CD14-positive monocyte (primary cell): Measurements from ENCODE around the gene DMWD. TPM values are rescaled to one million over a fixed set of nuclear protein-coding genes. Genes with fewer than 3 reads are reported as not detected.

Experiments used
- DNase-seq, 3 donors: peaks; one replicate each; pipeline ENCODE4 v3.0.0-alpha.2; 2011 to 2022
- H2AFZ ChIP-seq: 2 replicates; pipeline ENCODE4 v1.6.0; 2012; ENCODE audit warnings: mild to moderate bottlenecking, low read depth, low read length, inconsistent platforms; ENCODE audit not compliant: insufficient read depth, poor library complexity, severe bottlenecking
- H3K27ac ChIP-seq, 2 donors: 1 replicate in 1 of 2; 2 replicates in 1 of 2; pipeline ENCODE4 v1.5.1; 2012 to 2013; ENCODE audit warnings: low read length in 2 of 2, control low read depth in 1 of 2, inconsistent platforms in 1 of 2, low read depth in 1 of 2, mild to moderate bottlenecking in 1 of 2
- H3K27me3 ChIP-seq, 2 donors: one replicate each; pipeline versions ENCODE4 v1.6.0 to v1.6.1; 2011 to 2013; ENCODE audit warnings: low read length in 2 of 2; ENCODE audit not compliant: control insufficient read depth in 2 of 2, insufficient read depth in 2 of 2
- H3K36me3 ChIP-seq, 2 donors: replicated peaks in 1 of 2; 1 replicate in 1 of 2; 2 replicates in 1 of 2; pipeline versions ENCODE4 v1.5.1 to v1.6.1; 2012 to 2013; ENCODE audit warnings: low read length in 2 of 2, control low read depth in 1 of 2, inconsistent platforms in 1 of 2, mild to moderate bottlenecking in 1 of 2; ENCODE audit not compliant: insufficient read depth in 2 of 2, control insufficient read depth in 1 of 2
- H3K4me1 ChIP-seq, 2 donors: 1 replicate in 1 of 2; 2 replicates in 1 of 2; pipeline versions ENCODE4 v1.5.1 to v1.6.1; 2012 to 2013; ENCODE audit warnings: low read length in 2 of 2, control low read depth in 1 of 2, inconsistent platforms in 1 of 2, mild to moderate bottlenecking in 1 of 2, moderate library complexity in 1 of 2; ENCODE audit not compliant: insufficient read depth in 2 of 2, control insufficient read depth in 1 of 2
- H3K4me2 ChIP-seq: replicated peaks from 2 replicates; pipeline ENCODE3; 2012; ENCODE audit warnings: low read length, moderate library complexity, mild to moderate bottlenecking; ENCODE audit not compliant: poor library complexity, severe bottlenecking; ENCODE audit errors: extremely low read depth
- H3K4me3 ChIP-seq, 3 experiments: fragments of 200-600 bp in 1 of 3; sonication (generic) in 1 of 3; replicated peaks in 1 of 3; 1 replicate in 2 of 3; 2 replicates in 1 of 3; pipeline ENCODE4 v1.5.1; 2011 to 2013; ENCODE audit warnings: low read length in 3 of 3, mild to moderate bottlenecking in 3 of 3, control low read depth in 2 of 3, low read depth in 2 of 3, inconsistent platforms in 1 of 3, moderate library complexity in 1 of 3
- H3K79me2 ChIP-seq: 2 replicates; pipeline ENCODE4 v1.6.0; 2012; ENCODE audit warnings: mild to moderate bottlenecking, control low read depth, inconsistent platforms, low read length, moderate library complexity; ENCODE audit not compliant: insufficient read depth
- H3K9ac ChIP-seq: 2 replicates; pipeline ENCODE4 v1.6.0; 2017; ENCODE audit warnings: low read length, mild to moderate bottlenecking; ENCODE audit not compliant: insufficient read depth, poor library complexity, severe bottlenecking
- H3K9me3 ChIP-seq, 2 donors: replicated peaks in 1 of 2; 1 replicate in 1 of 2; 2 replicates in 1 of 2; pipeline versions ENCODE4 v1.5.1 to v1.6.1; 2012 to 2013; ENCODE audit warnings: low read length in 2 of 2, control low read depth in 1 of 2; ENCODE audit not compliant: control insufficient read depth in 1 of 2, insufficient read depth in 1 of 2
- H4K20me1 ChIP-seq: 2 replicates; pipeline ENCODE4 v1.6.0; 2012; ENCODE audit warnings: mild to moderate bottlenecking, low read length, control low read depth, moderate library complexity; ENCODE audit not compliant: insufficient read depth
- H3K27ac Mint-ChIP-seq, 7 donors: one replicate each; pipeline ENCODE4 v1.8.0; 2020; ENCODE audit warnings: mild to moderate bottlenecking in 7 of 7, mixed read lengths in 7 of 7, moderate library complexity in 6 of 7, inconsistent platforms in 2 of 7
- H3K27me3 Mint-ChIP-seq, 3 donors: one replicate each; pipeline ENCODE4 v1.8.0; 2021 to 2022; ENCODE audit warnings: low read depth in 3 of 3, mild to moderate bottlenecking in 3 of 3, mixed read lengths in 3 of 3, moderate library complexity in 3 of 3, inconsistent platforms in 1 of 3
- H3K36me3 Mint-ChIP-seq, 2 donors: one replicate each; pipeline ENCODE4 v1.8.0; 2020; ENCODE audit warnings: mixed read lengths in 2 of 2, inconsistent platforms in 1 of 2, mild to moderate bottlenecking in 1 of 2
- H3K4me1 Mint-ChIP-seq: one replicate; pipeline ENCODE4 v1.8.0; 2020; ENCODE audit warnings: mild to moderate bottlenecking, mixed read lengths
- H3K4me3 Mint-ChIP-seq, 2 donors: one replicate each; pipeline ENCODE4 v1.8.0; 2020; ENCODE audit warnings: mild to moderate bottlenecking in 2 of 2, mixed read lengths in 2 of 2, moderate library complexity in 1 of 2
- H3K9me3 Mint-ChIP-seq, 7 donors: one replicate each; pipeline ENCODE4 v1.8.0; 2020 to 2022; ENCODE audit warnings: mixed read lengths in 7 of 7, mild to moderate bottlenecking in 6 of 7, moderate library complexity in 6 of 7, inconsistent platforms in 2 of 7
- CTCF ChIP-seq: fragments of 200-600 bp; IDR thresholded peaks from one replicate; pipeline ENCODE4 v1.8.0; 2022; ENCODE audit warnings: antibody characterized with exemption, mild to moderate bottlenecking
- WGBS: methylation state at CpG from one replicate; pipeline ENCODE4 v1.1.5; 2013; ENCODE audit warnings: missing lambda C conversion rate; ENCODE audit not compliant: insufficient coverage; 5-methylcytosine and 5-hydroxymethylcytosine counted together
- intact Hi-C, 2 donors: fragments of 100-400 bp; cut with micrococcal nuclease; formaldehyde crosslinking; loops; one replicate each; pipeline versions ENCODE4 v1.15.0 to v1.15.1; 2023
- polyA plus RNA-seq, 3 donors: library from polyadenylated mRNA; depleted of rRNA in 1 of 3; unstranded in 2 of 3; stranded (reverse) in 1 of 3; fragments of 300-500 nt in 2 of 3; fragments of >200 nt in 1 of 3; fragmentation: Illumina TruSeq in 2 of 3; gene quantifications; 1 replicate in 2 of 3; 2 replicates in 1 of 3; pipeline ENCODE4 v1.2.3, GENCODE V29; 2012 to 2021

DMWD gene
- polyA plus RNA-seq, 3 donors, result 1.5 to 3.4 (median 2.4) TPM

GRCh38 chr19:45791744-45792469, 738 bp downstream of the DMWD start:
- intact Hi-C loops, result no loop called here
- peaks cover 24 to 33% of the 10 kb centered on the region in 2 donors for H3K36me3 Mint-ChIP-seq
- Histone ChIP-seq H3K4me3 (peak overlapping the region in 1 of 3 experiments; percentile 59), H4K20me1 (peaks cover 76% of the 10 kb centered on the region), H2AFZ (no peak overlapping the region), H3K4me2 (peak overlapping the region; percentile 70), H3K27ac (no peak overlapping the region), H3K9ac (no peak overlapping the region), H3K36me3 (no peaks in the 10 kb centered on the region), H3K4me1 (peaks cover 35 to 41% of the 10 kb centered on the region in 2 donors), H3K79me2 (no peaks in the 10 kb centered on the region), H3K9me3 (peaks cover 6 to 30% of the 10 kb centered on the region in 2 donors), H3K27me3 (peaks cover 66 to 80% of the 10 kb centered on the region in 2 donors)
- H3K27ac Mint-ChIP-seq, result peak overlapping the region in 6 of 7 donors; percentile 59 to 87 (median 74)
- no peak for DNase-seq
- H3K4me1 Mint-ChIP-seq, result peaks cover 33% of the 10 kb centered on the region
- WGBS, result 9% methylated on average over 31 of the region's 31 CpGs
- peaks cover 85 to 93% (median 91%) of the 10 kb centered on the region in 3 donors for H3K27me3 Mint-ChIP-seq
- peak overlapping the region; percentile 76 to 82 for H3K4me3 Mint-ChIP-seq
- TF ChIP-seq CTCF, result no peak
- H3K9me3 Mint-ChIP-seq, result peaks cover 6 to 60% (median 32%) of the 10 kb centered on the region in 7 donors

GRCh38 chr19:45790942-45791341, 1.7 kb downstream of the DMWD start:
- H3K4me1 ChIP-seq, result peaks cover 35 to 41% of the 10 kb centered on the region in 2 donors
- no peak overlapping the region for H3K9ac ChIP-seq
- no peaks in the 10 kb centered on the region for H3K79me2 ChIP-seq
- H4K20me1 ChIP-seq, result peaks cover 83% of the 10 kb centered on the region
- Mint-ChIP-seq H3K27ac (peak overlapping the region in 4 of 7 donors; percentile 67 to 86 (median 84)), H3K27me3 (peaks cover 84 to 93% (median 91%) of the 10 kb centered on the region in 3 donors), H3K9me3 (peaks cover 9 to 66% (median 37%) of the 10 kb centered on the region in 7 donors), H3K36me3 (peaks cover 32 to 37% of the 10 kb centered on the region in 2 donors), H3K4me3 (peak overlapping the region; percentile 76 to 82), H3K4me1 (peaks cover 33% of the 10 kb centered on the region)
- WGBS, result 2% methylated on average over 5 of the region's 8 CpGs
- no peaks in the 10 kb centered on the region for H3K36me3 ChIP-seq
- H2AFZ ChIP-seq, result no peak overlapping the region
- DNase-seq, result peak; percentile 78 to 96 (median 88)
- H3K4me2 ChIP-seq, result peak overlapping the region; percentile 70
- peak overlapping the region in 1 of 3 experiments; percentile 59 for H3K4me3 ChIP-seq
- H3K9me3 ChIP-seq, result peaks cover 6 to 35% of the 10 kb centered on the region in 2 donors
- peaks cover 67 to 80% of the 10 kb centered on the region in 2 donors for H3K27me3 ChIP-seq
- no peak overlapping the region for H3K27ac ChIP-seq
- no peak for TF ChIP-seq CTCF
- intact Hi-C loops, result no loop called here
